ENCODE results near the gene CD63.

GRCh38 chr12:55700255-55701018 lies 28.4 kb downstream of the CD63 start:
- no peak for TF ChIP-seq POLR2AphosphoS5 (IDR thresholded peaks at IDR 0.05; ENCODE audit: low read depth, low read length)
- no peak for TF ChIP-seq POLR2A (IDR thresholded peaks at IDR 0.05; ENCODE audit: low read depth, low read length)
- TF ChIP-seq TAF1 (IDR thresholded peaks at IDR 0.05; ENCODE audit: low read depth, low read length): no peak

Data from GM12891 (cell line).